SH-SY5Y (cell line): ENCODE measurements around the gene ARHGEF28.

Experiments
- GATA2 ChIP-seq: IDR thresholded peaks from 2 replicates; pipeline ENCODE4 v1.6.1; 2011; ENCODE audit warnings: mild to moderate bottlenecking, low read depth, low read length
- GATA3 ChIP-seq: IDR thresholded peaks from 2 replicates; pipeline ENCODE4 v1.6.1; 2011; ENCODE audit warnings: low read depth, mild to moderate bottlenecking, low read length, moderate library complexity

DNA sequence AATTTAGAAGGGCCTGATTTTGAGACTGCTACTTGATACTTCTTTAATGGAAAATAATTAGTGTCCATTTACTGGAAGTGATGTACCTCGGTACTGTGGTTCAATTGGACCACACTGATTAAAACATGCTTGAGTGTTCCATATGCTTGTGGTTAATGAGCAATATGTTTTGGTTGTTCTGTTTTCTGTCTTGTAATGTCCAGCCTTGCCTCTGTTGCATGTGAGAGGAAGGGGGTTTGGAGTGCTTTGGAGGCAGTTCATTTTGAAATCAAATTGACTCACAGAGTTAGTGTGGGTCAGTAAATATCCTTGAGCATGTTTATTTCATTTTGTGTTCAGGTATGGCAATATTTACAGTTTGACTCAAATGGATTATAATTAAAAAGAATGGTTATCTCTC, 334.4 kb downstream of the ARHGEF28 start:
- no peak for TF ChIP-seq GATA3
- TF ChIP-seq GATA2, result no peak
